Measurements from ENCODE around the gene FAM171A1. TPM values are rescaled to one million over a fixed set of nuclear protein-coding genes. Genes with fewer than 3 reads are reported as not detected.

FAM171A1 gene
- total RNA-seq, 1 donor from 2014 or later, result 113 TPM

DNA sequence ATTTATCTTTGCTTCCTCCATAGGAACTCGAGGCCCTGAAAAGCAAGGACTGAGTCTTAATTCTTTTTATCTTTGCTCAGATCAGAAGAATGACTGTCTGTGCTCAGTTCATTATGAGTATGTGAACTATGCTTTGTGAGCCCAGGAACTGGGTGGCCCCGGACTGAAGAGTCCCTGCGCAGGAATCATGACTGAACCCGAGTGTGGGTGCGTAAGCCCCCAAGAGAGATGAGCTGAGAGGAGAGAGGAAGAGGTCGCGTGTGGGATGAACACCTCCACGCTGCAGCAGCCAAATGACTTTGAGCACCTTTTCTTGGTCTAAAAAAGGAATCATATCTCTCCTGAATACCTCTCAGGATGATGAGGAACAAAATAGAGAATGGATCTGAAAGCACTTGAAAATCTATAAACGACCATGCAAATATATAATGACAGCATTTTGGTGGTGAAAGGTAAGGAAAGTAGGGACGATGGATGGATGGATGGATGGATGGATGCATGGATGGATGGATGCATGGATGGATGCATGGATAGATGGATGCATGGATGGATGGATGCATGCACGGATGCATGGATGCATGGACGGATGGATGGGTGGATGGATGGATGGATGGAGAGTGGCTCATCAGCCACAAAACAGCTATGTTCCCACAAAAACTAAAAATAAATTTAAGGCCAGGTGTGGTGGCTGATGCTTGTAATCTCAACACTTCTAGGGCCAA is 19.8 kb downstream of the FAM171A1 start:
- Mint-ChIP-seq H3K4me1 (ENCODE audit: unreplicated experiment) (peaks cover 26% of the 10 kb centered on the region), H3K36me3 (ENCODE audit: low read depth, unreplicated experiment) (no peaks in the 10 kb centered on the region), H3K4me3 (ENCODE audit: unreplicated experiment) (no peak overlapping the region), H3K27me3 (ENCODE audit: unreplicated experiment) (no peaks in the 10 kb centered on the region), H3K9me3 (ENCODE audit: unreplicated experiment) (no peaks in the 10 kb centered on the region), H3K27ac (ENCODE audit: unreplicated experiment) (no peak overlapping the region)
- TF ChIP-seq, protein P1, sequence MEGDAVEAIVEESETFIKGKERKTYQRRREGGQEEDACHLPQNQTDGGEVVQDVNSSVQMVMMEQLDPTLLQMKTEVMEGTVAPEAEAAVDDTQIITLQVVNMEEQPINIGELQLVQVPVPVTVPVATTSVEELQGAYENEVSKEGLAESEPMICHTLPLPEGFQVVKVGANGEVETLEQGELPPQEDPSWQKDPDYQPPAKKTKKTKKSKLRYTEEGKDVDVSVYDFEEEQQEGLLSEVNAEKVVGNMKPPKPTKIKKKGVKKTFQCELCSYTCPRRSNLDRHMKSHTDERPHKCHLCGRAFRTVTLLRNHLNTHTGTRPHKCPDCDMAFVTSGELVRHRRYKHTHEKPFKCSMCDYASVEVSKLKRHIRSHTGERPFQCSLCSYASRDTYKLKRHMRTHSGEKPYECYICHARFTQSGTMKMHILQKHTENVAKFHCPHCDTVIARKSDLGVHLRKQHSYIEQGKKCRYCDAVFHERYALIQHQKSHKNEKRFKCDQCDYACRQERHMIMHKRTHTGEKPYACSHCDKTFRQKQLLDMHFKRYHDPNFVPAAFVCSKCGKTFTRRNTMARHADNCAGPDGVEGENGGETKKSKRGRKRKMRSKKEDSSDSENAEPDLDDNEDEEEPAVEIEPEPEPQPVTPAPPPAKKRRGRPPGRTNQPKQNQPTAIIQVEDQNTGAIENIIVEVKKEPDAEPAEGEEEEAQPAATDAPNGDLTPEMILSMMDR (IDR thresholded peaks at IDR 0.05; ENCODE audit: unreplicated experiment), result no peak
- no peak for DNase-seq (ENCODE audit: low spot score)

DNA sequence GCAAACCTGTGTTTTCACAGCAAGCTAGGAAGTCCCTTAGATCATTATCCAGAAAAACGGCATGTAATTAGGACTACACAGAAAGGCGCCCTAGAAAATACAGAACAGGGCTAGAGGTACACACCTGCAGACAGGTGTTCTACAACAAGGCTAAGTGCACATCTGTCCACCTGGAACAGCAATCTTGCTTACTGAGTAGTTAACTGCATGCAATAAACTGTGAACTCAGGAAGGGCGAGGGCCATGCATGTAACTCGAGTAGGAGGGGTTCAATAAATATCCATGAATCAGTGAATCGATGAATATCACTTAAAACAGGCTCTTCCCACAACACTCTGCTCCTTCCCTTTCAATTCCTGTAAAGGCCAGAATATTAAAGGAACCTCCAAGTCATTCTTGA is 22.0 kb downstream of the FAM171A1 start:
- no peak for DNase-seq (ENCODE audit: low spot score)
- Mint-ChIP-seq H3K9me3 (ENCODE audit: unreplicated experiment) (no peaks in the 10 kb centered on the region), H3K27ac (ENCODE audit: unreplicated experiment) (no peak overlapping the region), H3K4me3 (ENCODE audit: unreplicated experiment) (no peak overlapping the region), H3K4me1 (ENCODE audit: unreplicated experiment) (peaks cover 42% of the 10 kb centered on the region), H3K36me3 (ENCODE audit: low read depth, unreplicated experiment) (peaks cover 7% of the 10 kb centered on the region), H3K27me3 (ENCODE audit: unreplicated experiment) (peaks cover 3% of the 10 kb centered on the region)
- TF ChIP-seq, protein P1 (IDR thresholded peaks at IDR 0.05; ENCODE audit: unreplicated experiment), result no peak

DNA sequence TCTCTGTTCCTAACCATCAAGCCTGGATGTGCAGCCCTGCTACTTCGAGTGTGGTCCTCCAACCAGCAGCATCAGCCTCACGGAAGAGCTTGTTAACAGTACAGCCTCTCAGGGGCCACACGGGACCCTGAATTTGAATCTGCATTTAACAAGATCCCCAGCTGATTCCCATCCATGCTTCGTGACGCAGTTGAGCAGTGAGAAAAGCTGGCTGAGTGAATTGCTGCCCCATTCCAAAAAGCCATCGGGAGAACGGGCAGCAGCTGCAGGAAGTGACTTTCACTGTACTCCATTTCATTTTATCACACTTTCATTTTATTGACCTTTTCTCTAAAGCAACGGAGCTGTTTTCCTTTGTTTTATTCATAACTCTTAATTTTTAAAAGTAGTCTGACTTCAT is 22.5 kb downstream of the FAM171A1 start:
- TF ChIP-seq, protein P1 (IDR thresholded peaks at IDR 0.05; ENCODE audit: unreplicated experiment), result no peak
- Mint-ChIP-seq H3K4me1 (ENCODE audit: unreplicated experiment) (peaks cover 44% of the 10 kb centered on the region), H3K36me3 (ENCODE audit: low read depth, unreplicated experiment) (peaks cover 7% of the 10 kb centered on the region), H3K27ac (ENCODE audit: unreplicated experiment) (no peak overlapping the region), H3K9me3 (ENCODE audit: unreplicated experiment) (no peaks in the 10 kb centered on the region), H3K4me3 (ENCODE audit: unreplicated experiment) (no peak overlapping the region), H3K27me3 (ENCODE audit: unreplicated experiment) (peaks cover 3% of the 10 kb centered on the region)
- DNase-seq (ENCODE audit: low spot score), result no peak

DNA sequence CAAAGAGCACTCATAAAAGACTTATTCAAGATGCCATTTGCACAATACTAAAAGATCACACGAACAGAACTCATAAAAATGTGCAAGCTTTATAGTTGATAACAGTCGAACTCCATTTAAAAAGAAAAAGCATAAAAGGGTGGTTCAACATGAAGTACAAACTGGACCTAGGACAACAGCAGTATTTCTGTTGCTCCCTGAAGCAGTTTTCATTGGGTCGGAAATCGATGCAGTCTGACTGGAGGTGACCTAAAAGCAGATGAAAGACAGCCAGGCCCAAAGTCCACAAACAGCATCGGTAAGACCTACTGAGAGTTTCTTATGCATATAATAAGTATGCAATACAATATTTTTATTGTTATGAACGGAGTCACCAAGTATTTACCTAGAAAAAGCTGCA is 23.9 kb downstream of the FAM171A1 start:
- H3K36me3 Mint-ChIP-seq (ENCODE audit: low read depth, unreplicated experiment), result peaks cover 7% of the 10 kb centered on the region
- peaks cover 4% of the 10 kb centered on the region for H3K27me3 Mint-ChIP-seq (ENCODE audit: unreplicated experiment)
- H3K4me1 Mint-ChIP-seq (ENCODE audit: unreplicated experiment), result peaks cover 45% of the 10 kb centered on the region
- H3K9me3 Mint-ChIP-seq (ENCODE audit: unreplicated experiment), result no peaks in the 10 kb centered on the region
- H3K4me3 Mint-ChIP-seq (ENCODE audit: unreplicated experiment), result no peak overlapping the region
- DNase-seq (ENCODE audit: low spot score), result no peak
- H3K27ac Mint-ChIP-seq (ENCODE audit: unreplicated experiment), result no peak overlapping the region
- TF ChIP-seq, protein P1 (IDR thresholded peaks at IDR 0.05; ENCODE audit: unreplicated experiment), result no peak

DNA sequence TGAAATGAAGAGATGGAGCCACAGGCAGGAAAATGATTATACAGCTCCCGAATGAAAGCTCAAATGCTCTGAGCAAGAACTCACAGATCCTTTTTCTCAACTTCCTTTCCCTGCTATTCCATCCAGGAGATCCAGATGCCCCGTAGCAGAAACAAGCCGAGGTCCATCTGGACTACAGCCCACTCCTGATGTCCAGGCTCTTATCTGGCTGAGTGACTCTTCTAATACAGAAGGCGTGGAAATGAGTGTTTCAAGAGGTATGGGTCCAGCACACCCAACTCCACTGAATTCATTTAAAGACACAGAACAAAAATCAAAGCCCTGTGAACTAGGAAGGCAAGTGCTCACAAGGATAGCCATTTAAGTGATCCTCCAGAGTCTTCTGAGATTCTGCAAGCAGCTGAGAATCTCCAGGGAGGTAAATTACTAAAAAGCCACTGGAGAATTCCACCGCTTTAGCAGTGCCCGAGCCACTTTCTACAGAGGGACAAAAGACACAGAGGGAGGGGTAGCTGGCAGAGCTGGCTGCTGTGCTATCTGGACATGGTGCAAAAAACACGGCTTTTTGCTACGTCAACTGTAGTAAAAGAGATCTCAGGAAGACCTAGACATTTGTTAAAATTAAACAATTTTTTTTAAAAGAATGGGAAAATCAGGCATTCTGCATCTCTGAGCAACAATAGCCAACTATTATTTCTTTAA is 24.5 kb downstream of the FAM171A1 start:
- no peak for DNase-seq (ENCODE audit: low spot score)
- no peaks in the 10 kb centered on the region for H3K9me3 Mint-ChIP-seq (ENCODE audit: unreplicated experiment)
- TF ChIP-seq, protein P1 (IDR thresholded peaks at IDR 0.05; ENCODE audit: unreplicated experiment), result no peak
- H3K4me3 Mint-ChIP-seq (ENCODE audit: unreplicated experiment), result no peak overlapping the region
- peaks cover 7% of the 10 kb centered on the region for H3K36me3 Mint-ChIP-seq (ENCODE audit: low read depth, unreplicated experiment)
- H3K4me1 Mint-ChIP-seq (ENCODE audit: unreplicated experiment), result peaks cover 50% of the 10 kb centered on the region
- peaks cover 9% of the 10 kb centered on the region for H3K27me3 Mint-ChIP-seq (ENCODE audit: unreplicated experiment)
- H3K27ac Mint-ChIP-seq (ENCODE audit: unreplicated experiment), result peak overlapping the region; percentile 44

Data from endothelial cell (in vitro differentiated cells).